ENCODE measurements around the gene NOG.

- no peak for TF ChIP-seq POLR2A (IDR thresholded peaks at IDR 0.05; ENCODE audit: low read length)
- TF ChIP-seq GATA1 (IDR thresholded peaks at IDR 0.05; ENCODE audit: low read depth, low read length), result no peak
Observed at GRCh38 chr17:56599566-56599965, 6.1 kb downstream of the NOG start.
